H1 (cell line): Measurements from ENCODE around the gene HOXB9. TPM values are rescaled to one million over a fixed set of nuclear protein-coding genes. Genes with fewer than 3 reads are reported as not detected.

ENCODE experiments used
- BACH1 ChIP-seq: IDR thresholded peaks from 2 replicates; pipeline ENCODE4 v1.6.1; 2012; ENCODE audit warnings: low read length, improper control_type of control experiment
- BCL11A ChIP-seq, 2 experiments: IDR thresholded peaks; one replicate each; pipeline ENCODE4 v1.6.1; 2011; ENCODE audit warnings: low read depth in 2 of 2, low read length in 2 of 2, mild to moderate bottlenecking in 2 of 2
- CEBPB ChIP-seq: IDR thresholded peaks from 2 replicates; pipeline ENCODE4 v1.6.1; 2012; ENCODE audit warnings: low read depth, low read length
- EGR1 ChIP-seq: IDR thresholded peaks from 2 replicates; pipeline ENCODE4 v1.6.1; 2011; ENCODE audit warnings: low read depth, low read length, borderline replicate concordance
- EP300 ChIP-seq, 2 experiments: IDR thresholded peaks; 1 replicate in 1 of 2; 2 replicates in 1 of 2; pipeline ENCODE4 v1.6.1; 2011 to 2012; ENCODE audit warnings: low read depth in 2 of 2, low read length in 2 of 2, mild to moderate bottlenecking in 2 of 2, borderline replicate concordance in 1 of 2, inconsistent platforms in 1 of 2, moderate library complexity in 1 of 2
- EZH2 ChIP-seq: fragments of 200-600 bp; sonication (generic); IDR thresholded peaks from 2 replicates; pipeline ENCODE4 v1.7.1; 2012; ENCODE audit warnings: low read depth, mild to moderate bottlenecking, moderate library complexity, low read length, inconsistent platforms; ENCODE audit not compliant: severe bottlenecking
- RNF2 ChIP-seq: fragments of 200-900, 300-1000 bp; sonication (generic); IDR thresholded peaks from 2 replicates; pipeline ENCODE4 v1.7.1; 2016; ENCODE audit warnings: borderline replicate concordance, low read depth, mild to moderate bottlenecking, antibody characterized with exemption, low read length; ENCODE audit not compliant: poor library complexity, severe bottlenecking; ENCODE audit errors: missing control alignments
- SP2 ChIP-seq: IDR thresholded peaks from 2 replicates; pipeline ENCODE4 v1.6.1; 2012; ENCODE audit warnings: mild to moderate bottlenecking, low read length, inconsistent platforms
- polyA plus RNA-seq, 7 experiments: library from polyadenylated mRNA; depleted of rRNA in 3 of 7; stranded (reverse) in 5 of 7; unstranded in 2 of 7; fragments of >200 nt in 5 of 7; fragments of 200-250 nt in 2 of 7; gene quantifications; 1 replicate in 5 of 7; 2 replicates in 1 of 7; 4 replicates in 1 of 7; pipeline versions ENCODE4 v1.2.1 to v1.2.3, GENCODE V29; 2011 to 2013; ENCODE audit warnings: missing spikeins in 2 of 7, mixed read lengths in 2 of 7
- total RNA-seq: library from RNA; stranded (reverse); fragmentation: NEBNext Ultra II Directional; extraction: Animal tissue kit (Norgen Biotek cat#: 25700); gene quantifications from 2 replicates; pipeline ENCODE4 v1.2.1, GENCODE V29; 2021
- TF ChIP-seq, protein P1 (sequence below): IDR thresholded peaks from 2 replicates; pipeline ENCODE4 v1.6.1; 2011; ENCODE audit warnings: low read length, improper control_type of control experiment
- TF ChIP-seq, protein P2 (sequence below): IDR thresholded peaks from 2 replicates; pipeline ENCODE4 v1.6.1; 2011; ENCODE audit warnings: low read depth, mild to moderate bottlenecking, low read length; ENCODE audit not compliant: insufficient read depth

Gene HOXB9
- total and polyA plus RNA-seq, 2 of the 8 experiments (the other 6 are each of a cell fraction or from before 2014, with no cell fraction given), result not detected

DNA sequence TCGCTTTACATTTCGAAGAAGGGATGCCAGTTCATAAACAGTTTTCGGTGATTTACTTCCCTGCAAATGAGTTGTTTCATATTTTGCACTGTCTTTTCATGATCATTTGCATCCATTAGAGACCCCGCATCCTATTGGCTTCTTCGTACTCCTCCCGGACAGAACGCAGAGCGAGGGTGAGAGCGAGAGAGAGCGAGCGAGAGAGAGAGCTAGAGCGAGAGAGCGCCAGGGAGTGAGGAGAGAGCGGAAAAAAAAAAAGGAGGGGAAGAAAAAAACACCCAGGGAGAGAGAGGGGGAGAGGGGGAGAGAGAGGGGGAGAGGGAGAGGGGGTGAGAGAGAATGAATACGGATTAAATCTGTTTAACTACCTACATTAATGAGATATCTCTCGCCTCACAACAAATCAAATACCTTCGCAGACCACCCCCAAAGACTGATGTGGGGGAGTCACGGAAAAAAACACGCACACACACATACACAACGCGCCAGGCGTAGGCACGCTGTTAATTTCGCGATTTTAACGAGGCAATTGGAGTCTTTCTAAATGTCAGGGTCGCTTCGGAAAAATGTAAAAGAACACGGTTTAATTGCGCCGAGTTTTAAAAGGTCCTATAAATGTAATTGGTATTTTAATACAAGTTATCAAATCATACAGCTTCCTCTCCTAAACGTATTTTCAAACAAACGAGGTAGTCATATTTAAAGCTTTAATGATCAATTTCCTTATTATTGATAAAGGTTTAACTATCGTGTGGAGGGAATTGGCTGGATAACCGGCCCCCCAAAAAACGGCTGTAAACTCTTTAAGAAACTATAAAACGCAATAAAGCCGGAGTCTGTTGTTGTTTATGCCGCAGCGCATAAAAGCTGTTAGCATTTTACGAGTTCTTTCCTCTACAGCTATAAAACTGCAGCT lies 10.9 kb downstream of the HOXB9 start, which contains the start of gene HOXB8 (continued):
- TF ChIP-seq, protein P1, sequence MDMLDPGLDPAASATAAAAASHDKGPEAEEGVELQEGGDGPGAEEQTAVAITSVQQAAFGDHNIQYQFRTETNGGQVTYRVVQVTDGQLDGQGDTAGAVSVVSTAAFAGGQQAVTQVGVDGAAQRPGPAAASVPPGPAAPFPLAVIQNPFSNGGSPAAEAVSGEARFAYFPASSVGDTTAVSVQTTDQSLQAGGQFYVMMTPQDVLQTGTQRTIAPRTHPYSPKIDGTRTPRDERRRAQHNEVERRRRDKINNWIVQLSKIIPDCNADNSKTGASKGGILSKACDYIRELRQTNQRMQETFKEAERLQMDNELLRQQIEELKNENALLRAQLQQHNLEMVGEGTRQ, result no peak
- TF ChIP-seq EGR1 (0 out of 2 replicates have a peak, but pooled peaks have one; percentile 15), EZH2 (no peak), RNF2 (peak; percentile 42), SP2 (no peak), CEBPB (no peak), BCL11A (IDR thresholded peaks at IDR 0.05; ENCODE audit: low read depth in 2 of 2, low read length in 2 of 2) (no peak), EP300 (IDR thresholded peaks at IDR 0.05; ENCODE audit: borderline replicate concordance in 1 of 2, low read depth in 2 of 2, low read length in 2 of 2) (no peak), BACH1 (no peak)
- TF ChIP-seq, protein P2, sequence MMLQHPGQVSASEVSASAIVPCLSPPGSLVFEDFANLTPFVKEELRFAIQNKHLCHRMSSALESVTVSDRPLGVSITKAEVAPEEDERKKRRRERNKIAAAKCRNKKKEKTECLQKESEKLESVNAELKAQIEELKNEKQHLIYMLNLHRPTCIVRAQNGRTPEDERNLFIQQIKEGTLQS, result no peak
